ENCODE measurements around the gene MGAT3. TPM values are rescaled to one million over a fixed set of nuclear protein-coding genes. Genes with fewer than 3 reads are reported as not detected.
A peak's percentile ranks its signal among the peaks of the same experiment; 100 is the strongest.

Gene MGAT3
- total RNA-seq, 2 donors from 2014 or later = 0.82 to 7.4 TPM

DNA sequence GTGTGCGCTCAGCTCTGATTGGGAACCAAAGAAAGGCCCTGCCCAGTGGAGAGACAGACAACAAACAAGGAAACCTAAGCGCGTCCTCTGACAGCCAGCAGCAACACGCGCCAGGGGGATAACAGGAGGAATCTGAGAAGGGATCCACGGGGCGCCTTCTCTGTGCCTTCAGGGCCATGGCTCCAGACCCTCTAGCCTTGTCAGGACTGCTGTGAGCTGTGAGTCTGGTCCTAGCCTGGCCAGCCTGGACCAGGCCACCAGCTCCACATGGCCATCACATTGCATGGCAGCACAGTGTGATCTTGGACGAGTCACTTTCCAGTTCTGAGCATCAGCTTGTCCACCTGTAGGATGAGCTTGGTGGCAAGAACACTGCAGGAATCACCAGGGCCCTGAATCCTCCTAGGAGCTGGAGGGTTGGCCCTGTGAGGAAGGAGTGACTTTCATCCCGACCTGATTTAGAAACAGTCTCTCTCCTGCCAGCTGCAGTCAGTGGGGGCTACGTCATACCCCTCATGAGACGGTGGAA lies 11.8 kb upstream of the MGAT3 start:
- H3K4me1 ChIP-seq (replicated peaks) = no peaks in the 10 kb centered on the region
- H3K9me3 ChIP-seq = no peaks in the 10 kb centered on the region
- DNase-seq (ENCODE audit: low spot score) = no peak
- TF ChIP-seq POLR2A (IDR thresholded peaks at IDR 0.05) = no peak
- TF ChIP-seq CTCF (IDR thresholded peaks at IDR 0.05) = no peak
- no peak for TF ChIP-seq POLR2AphosphoS5 (IDR thresholded peaks at IDR 0.05)
- intact Hi-C loops (cut with DNase I) = no loop called here
- no peak overlapping the region for H3K27ac ChIP-seq
- H3K27me3 ChIP-seq (replicated peaks; ENCODE audit: insufficient read depth) = no peaks in the 10 kb centered on the region
- no peak overlapping the region for H3K4me3 ChIP-seq
- no peaks in the 10 kb centered on the region for H3K36me3 ChIP-seq
- 83% methylated on average over 11 of the region's 11 CpGs for WGBS

GRCh38 chr22:39445678-39446077 lies 11.1 kb upstream of the MGAT3 start:
- 83% methylated on average over 9 of the region's 9 CpGs for WGBS
- Histone ChIP-seq H3K27ac (no peak overlapping the region), H3K4me3 (no peak overlapping the region), H3K27me3 (replicated peaks; ENCODE audit: insufficient read depth) (no peaks in the 10 kb centered on the region), H3K4me1 (replicated peaks) (no peaks in the 10 kb centered on the region), H3K36me3 (no peaks in the 10 kb centered on the region), H3K9me3 (no peaks in the 10 kb centered on the region)
- TF ChIP-seq CTCF (IDR thresholded peaks at IDR 0.05) (no peak), POLR2A (IDR thresholded peaks at IDR 0.05) (no peak)
- DNase-seq (ENCODE audit: low spot score) = no peak
- intact Hi-C loops (cut with DNase I) = no loop called here

GRCh38 chr22:39446239-39446721 lies 10.5 kb upstream of the MGAT3 start:
- 69% methylated on average over 7 of the region's 13 CpGs for WGBS
- Histone ChIP-seq H3K27ac (no peak overlapping the region), H3K9me3 (no peaks in the 10 kb centered on the region), H3K27me3 (replicated peaks; ENCODE audit: insufficient read depth) (no peaks in the 10 kb centered on the region), H3K4me1 (replicated peaks) (no peaks in the 10 kb centered on the region), H3K4me3 (no peak overlapping the region), H3K36me3 (no peaks in the 10 kb centered on the region)
- TF ChIP-seq POLR2A (IDR thresholded peaks at IDR 0.05) = no peak
- TF ChIP-seq CTCF (IDR thresholded peaks at IDR 0.05) = no peak
- no peak for TF ChIP-seq POLR2AphosphoS5 (IDR thresholded peaks at IDR 0.05)
- DNase-seq (ENCODE audit: low spot score) = no peak
- intact Hi-C loops (cut with DNase I) = no loop called here

DNA sequence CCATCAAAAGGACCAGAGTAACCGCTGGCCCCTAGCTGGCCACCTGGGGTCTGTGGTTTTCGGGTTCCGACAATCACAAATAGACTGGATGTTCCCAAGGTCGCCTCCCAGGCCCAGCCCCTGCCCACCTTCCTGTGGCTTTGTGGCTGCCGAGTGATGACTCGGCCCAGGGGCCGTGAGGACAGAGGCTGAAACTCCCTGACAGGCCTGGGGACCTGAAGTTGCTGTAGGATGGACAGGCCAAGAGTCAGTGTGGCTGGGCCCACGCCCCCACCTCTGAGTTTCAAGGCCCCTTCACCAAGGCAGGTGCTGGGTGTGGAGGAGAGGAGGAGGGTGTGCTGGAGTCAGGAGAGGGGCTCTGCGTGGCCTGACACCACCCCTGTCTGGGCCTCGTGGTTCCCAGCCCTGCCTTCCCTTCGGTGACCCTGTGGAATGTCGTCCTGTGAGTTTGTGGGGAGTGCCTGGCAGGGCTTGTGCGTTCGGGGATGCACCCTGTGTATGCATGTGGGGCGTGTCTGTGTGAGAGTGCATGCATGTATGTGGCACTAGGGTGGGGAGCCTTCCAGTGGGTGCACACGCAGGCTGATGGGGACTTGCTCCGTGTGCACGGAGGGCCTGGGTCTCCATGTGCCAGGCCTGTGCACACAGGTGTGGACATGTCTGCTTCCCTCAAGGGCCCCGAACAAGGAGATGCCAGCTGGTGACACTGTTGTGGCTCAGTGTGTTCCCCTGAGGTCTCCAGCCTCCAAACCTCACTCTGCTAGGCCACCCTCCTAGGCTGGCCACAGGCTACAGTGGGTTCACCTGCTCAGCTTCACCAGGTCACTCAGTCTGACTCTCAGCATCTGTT lies 8.4 kb upstream of the MGAT3 start:
- no peaks in the 10 kb centered on the region for H3K27me3 ChIP-seq (replicated peaks; ENCODE audit: insufficient read depth)
- H3K27ac ChIP-seq = no peak overlapping the region
- no peak overlapping the region for H3K4me3 ChIP-seq
- H3K36me3 ChIP-seq = no peaks in the 10 kb centered on the region
- DNase-seq (ENCODE audit: low spot score) = peak; percentile 34
- H3K9me3 ChIP-seq = no peaks in the 10 kb centered on the region
- TF ChIP-seq POLR2AphosphoS5 (IDR thresholded peaks at IDR 0.05) (no peak), CTCF (IDR thresholded peaks at IDR 0.05) (no peak)
- 55% methylated on average over 19 of the region's 19 CpGs for WGBS
- intact Hi-C loops (cut with DNase I) = no loop called here
- no peaks in the 10 kb centered on the region for H3K4me1 ChIP-seq (replicated peaks)

DNA sequence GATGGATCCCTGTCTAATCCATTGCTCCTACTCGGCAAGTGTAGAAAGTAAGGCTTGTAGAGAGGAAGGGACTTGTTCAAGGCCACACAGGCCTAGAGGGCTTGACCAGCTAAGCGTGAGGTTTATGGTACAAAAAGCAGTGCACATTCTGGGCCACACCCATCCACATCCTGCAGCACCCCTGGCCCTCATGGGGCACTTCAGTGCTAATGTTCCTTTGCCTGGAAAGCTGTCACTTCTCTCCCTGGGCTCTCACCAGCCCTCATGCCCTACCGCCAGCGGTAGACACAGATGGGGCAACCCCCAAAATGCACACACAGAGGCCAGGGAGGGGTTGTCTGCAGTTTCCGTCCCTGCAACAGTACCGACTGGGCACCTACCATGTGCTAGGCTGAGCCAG lies 7.1 kb upstream of the MGAT3 start:
- WGBS = 97% methylated on average over 6 of the region's 6 CpGs
- intact Hi-C loops (cut with DNase I) = no loop called here
- no peaks in the 10 kb centered on the region for H3K27me3 ChIP-seq (replicated peaks; ENCODE audit: insufficient read depth)
- H3K27ac ChIP-seq = no peak overlapping the region
- no peak for DNase-seq (ENCODE audit: low spot score)
- H3K36me3 ChIP-seq = no peaks in the 10 kb centered on the region
- H3K4me1 ChIP-seq (replicated peaks) = no peaks in the 10 kb centered on the region
- TF ChIP-seq POLR2A (IDR thresholded peaks at IDR 0.05) (no peak), POLR2AphosphoS5 (IDR thresholded peaks at IDR 0.05) (no peak), CTCF (IDR thresholded peaks at IDR 0.05) (no peak)
- no peak overlapping the region for H3K4me3 ChIP-seq
- H3K9me3 ChIP-seq = no peaks in the 10 kb centered on the region
